H9 (cell line): ENCODE measurements around the gene CCDC12. TPM values are rescaled to one million over a fixed set of nuclear protein-coding genes. Genes with fewer than 3 reads are reported as not detected.
A peak's percentile ranks its signal among the peaks of the same experiment; 100 is the strongest.

Source experiments
- DNase-seq: peaks from one replicate; pipeline ENCODE4 v3.0.0-alpha.2; 2017
- H2AFZ ChIP-seq: one replicate; pipeline ENCODE4 v1.6.1; 2013; ENCODE audit warnings: mild to moderate bottlenecking, low read length, control low read depth, moderate library complexity
- H2AK5ac ChIP-seq: 2 replicates; pipeline ENCODE4 v1.6.1; 2013; ENCODE audit warnings: low read length, control low read depth, mixed read lengths; ENCODE audit not compliant: insufficient read length
- H2BK120ac ChIP-seq: one replicate; pipeline ENCODE4 v1.6.1; 2013; ENCODE audit warnings: low read depth, mild to moderate bottlenecking, low read length, control low read depth, inconsistent platforms; ENCODE audit not compliant: poor library complexity, severe bottlenecking
- H2BK12ac ChIP-seq: 2 replicates; pipeline ENCODE4 v1.6.1; 2013; ENCODE audit warnings: low read length, control low read depth, mixed read lengths, low read depth; ENCODE audit not compliant: insufficient read length
- H2BK15ac ChIP-seq: 2 replicates; pipeline ENCODE4 v1.6.1; 2013; ENCODE audit warnings: low read depth, low read length, control low read depth
- H2BK20ac ChIP-seq: one replicate; pipeline ENCODE4 v1.6.1; 2013; ENCODE audit warnings: low read depth, mild to moderate bottlenecking, low read length, control low read depth, inconsistent platforms; ENCODE audit not compliant: poor library complexity, severe bottlenecking
- H2BK5ac ChIP-seq: 2 replicates; pipeline ENCODE4 v1.6.1; 2013; ENCODE audit warnings: low read length, control low read depth, mixed read lengths; ENCODE audit not compliant: insufficient read length
- H3K14ac ChIP-seq: 2 replicates; pipeline ENCODE4 v1.6.1; 2013; ENCODE audit warnings: low read length, control low read depth; ENCODE audit not compliant: insufficient read depth
- H3K18ac ChIP-seq: 2 replicates; pipeline ENCODE4 v1.6.1; 2013; ENCODE audit warnings: low read depth, mild to moderate bottlenecking, mixed read lengths, low read length, control low read depth; ENCODE audit not compliant: insufficient read length
- H3K23ac ChIP-seq: 2 replicates; pipeline ENCODE4 v1.6.1; 2013; ENCODE audit warnings: low read length, control low read depth, mixed read lengths, low read depth; ENCODE audit not compliant: insufficient read length
- H3K23me2 ChIP-seq: 2 replicates; pipeline ENCODE4 v1.6.1; 2013; ENCODE audit warnings: low read depth, mild to moderate bottlenecking, mixed read lengths, low read length, control low read depth; ENCODE audit not compliant: insufficient read length, poor library complexity, severe bottlenecking
- H3K27ac ChIP-seq: 2 replicates; pipeline ENCODE4 v1.5.1; 2013; ENCODE audit warnings: low read length, control low read depth, mixed read lengths, low read depth; ENCODE audit not compliant: insufficient read length
- H3K27me3 ChIP-seq: 2 replicates; pipeline ENCODE4 v1.6.1; 2013; ENCODE audit warnings: low read length, control low read depth, inconsistent platforms; ENCODE audit not compliant: insufficient read depth
- H3K4ac ChIP-seq: 2 replicates; pipeline ENCODE4 v1.6.1; 2013; ENCODE audit warnings: low read depth, mild to moderate bottlenecking, control low read depth, inconsistent platforms, low read length, moderate library complexity
- H3K4me1 ChIP-seq: 2 replicates; pipeline ENCODE4 v1.6.1; 2013; ENCODE audit warnings: low read length, control low read depth, inconsistent platforms; ENCODE audit not compliant: insufficient read depth
- H3K4me2 ChIP-seq: 2 replicates; pipeline ENCODE4 v1.6.1; 2013; ENCODE audit warnings: low read length, control low read depth, mixed read lengths; ENCODE audit not compliant: insufficient read length, insufficient read depth
- H3K56ac ChIP-seq: 2 replicates; pipeline ENCODE4 v1.6.1; 2013; ENCODE audit warnings: low read depth, mild to moderate bottlenecking, mixed read lengths, low read length, control low read depth; ENCODE audit not compliant: insufficient read length
- H3K79me1 ChIP-seq: 2 replicates; pipeline ENCODE4 v1.6.1; 2013; ENCODE audit warnings: low read depth, mild to moderate bottlenecking, moderate library complexity, low read length, control low read depth, inconsistent platforms; ENCODE audit not compliant: insufficient read depth, poor library complexity, severe bottlenecking
- H3K79me2 ChIP-seq: 2 replicates; pipeline ENCODE4 v1.6.1; 2013; ENCODE audit warnings: low read length, control low read depth, inconsistent platforms; ENCODE audit not compliant: insufficient read depth
- H3K9ac ChIP-seq: 2 replicates; pipeline ENCODE4 v1.6.1; 2013; ENCODE audit warnings: low read length, control low read depth, mixed read lengths; ENCODE audit not compliant: insufficient read length; ENCODE audit errors: extremely low read depth
- H3K9me3 ChIP-seq: one replicate; pipeline ENCODE4 v1.6.1; 2013; ENCODE audit warnings: low read depth, low read length, inconsistent platforms; ENCODE audit not compliant: control insufficient read depth
- H3T11ph ChIP-seq: one replicate; pipeline ENCODE4 v1.6.1; 2013; ENCODE audit warnings: mild to moderate bottlenecking, low read length, control low read depth, inconsistent platforms
- H4K20me1 ChIP-seq: one replicate; pipeline ENCODE4 v1.6.1; 2013; ENCODE audit not compliant: control insufficient read depth, insufficient read length, insufficient read depth
- H4K5ac ChIP-seq: 2 replicates; pipeline ENCODE4 v1.6.1; 2013; ENCODE audit warnings: low read depth, mild to moderate bottlenecking, mixed read lengths, low read length, control low read depth; ENCODE audit not compliant: insufficient read length
- H4K8ac ChIP-seq: replicated peaks from 2 replicates; pipeline ENCODE4 v1.6.1; 2013; ENCODE audit warnings: low read length, control low read depth, mixed read lengths, low read depth; ENCODE audit not compliant: insufficient read length
- H4K91ac ChIP-seq: 2 replicates; pipeline ENCODE4 v1.6.1; 2013; ENCODE audit warnings: low read depth, mild to moderate bottlenecking, moderate library complexity, mixed read lengths, low read length, control low read depth; ENCODE audit not compliant: insufficient read length
- H3K27ac Mint-ChIP-seq, 3 experiments: 2 replicates in 2 of 3; 3 replicates in 1 of 3; pipeline ENCODE4 v1.8.0; 2020 to 2021; ENCODE audit warnings: mixed read lengths in 3 of 3, mild to moderate bottlenecking in 1 of 3, moderate library complexity in 1 of 3
- H3K27me3 Mint-ChIP-seq: 2 replicates; pipeline ENCODE4 v1.8.0; 2021; ENCODE audit warnings: low read depth, mild to moderate bottlenecking, moderate library complexity, mixed read lengths
- H3K36me3 Mint-ChIP-seq, 3 experiments: 2 replicates in 2 of 3; 3 replicates in 1 of 3; pipeline ENCODE4 v1.8.0; 2020 to 2021; ENCODE audit warnings: low read depth in 3 of 3, mixed read lengths in 3 of 3; ENCODE audit not compliant: insufficient read depth in 1 of 3
- H3K4me1 Mint-ChIP-seq, 2 experiments: 2 replicates each; pipeline ENCODE4 v1.8.0; 2020; ENCODE audit warnings: mixed read lengths in 2 of 2
- H3K4me3 Mint-ChIP-seq, 2 experiments: 2 replicates in 1 of 2; 3 replicates in 1 of 2; pipeline ENCODE4 v1.8.0; 2020 to 2021; ENCODE audit warnings: mild to moderate bottlenecking in 2 of 2, mixed read lengths in 2 of 2, moderate library complexity in 1 of 2
- H3K9me3 Mint-ChIP-seq, 2 experiments: 2 replicates in 1 of 2; 3 replicates in 1 of 2; pipeline ENCODE4 v1.8.0; 2020; ENCODE audit warnings: mild to moderate bottlenecking in 2 of 2, mixed read lengths in 2 of 2, moderate library complexity in 1 of 2
- WGBS: extraction: QIAGEN DNeasy Blood & Tissue Kit; methylation state at CpG from one replicate; pipeline ENCODE4 v1.1.7; 2013; ENCODE audit warnings: missing lambda C conversion rate, low lambda C conversion rate, mixed read lengths; ENCODE audit not compliant: insufficient read length; ENCODE audit errors: extremely low coverage; 5-methylcytosine and 5-hydroxymethylcytosine counted together
- total RNA-seq: library from RNA; stranded (reverse); gene quantifications from 2 replicates; pipeline ENCODE4 v1.2.1, GENCODE V29; 2021
- TF ChIP-seq, protein P1 (sequence below): fragments of 200-600 bp; sonication (generic); conservative IDR thresholded peaks from 3 replicates; pipeline ENCODE4 v1.8.0; 2021; ENCODE audit warnings: antibody characterized with exemption, mild to moderate bottlenecking

Gene CCDC12
- total RNA-seq, 1 experiment from 2014 or later: 54.0 TPM

DNA sequence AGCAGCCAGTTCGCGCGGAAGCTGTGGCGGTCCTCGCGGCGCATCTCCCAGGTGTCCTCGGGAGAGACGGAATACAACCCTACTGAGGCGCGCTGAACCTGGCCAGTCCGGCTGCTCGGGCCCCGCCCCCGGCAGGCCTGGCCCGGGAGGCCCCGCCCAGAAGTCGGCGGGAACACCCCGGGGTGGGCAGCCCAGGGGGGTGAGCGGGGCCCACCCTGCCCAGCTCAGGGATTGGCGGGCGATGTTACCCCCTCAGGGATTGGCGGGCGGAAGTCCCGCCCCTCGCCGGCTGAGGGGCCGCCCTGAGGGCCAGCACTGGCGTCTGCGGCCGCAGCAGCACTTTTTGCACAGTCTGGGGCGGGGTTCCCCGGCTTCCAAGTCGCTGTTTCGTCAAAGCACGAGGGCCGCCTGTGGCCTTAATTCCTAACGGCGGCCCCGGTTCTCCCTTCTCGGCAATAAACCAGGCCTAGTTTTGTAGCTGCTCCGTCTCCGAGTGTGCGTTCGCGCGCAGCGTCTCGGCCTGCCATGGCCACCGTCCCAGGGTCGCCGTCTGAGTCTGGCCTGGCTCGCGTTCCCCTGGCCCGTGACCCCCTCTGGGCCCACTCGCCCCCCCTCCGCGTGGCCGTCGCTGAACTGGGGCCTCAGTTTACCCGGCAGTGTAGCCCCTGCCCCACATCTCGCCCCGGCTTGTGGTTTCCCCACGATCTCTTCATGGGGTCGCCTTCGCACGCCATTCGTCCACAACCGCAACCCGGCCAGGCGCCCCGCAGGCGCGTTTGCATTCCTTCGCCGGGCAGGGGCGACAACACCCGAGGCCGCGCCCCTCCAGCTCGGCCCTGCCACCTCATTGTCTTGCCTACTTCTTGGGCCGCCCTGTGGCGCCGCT is 32.9 kb upstream of the CCDC12 start:
- WGBS: no CpG with 5 or more reads among the region's 85 CpGs
- Histone ChIP-seq H3K79me1 (no peaks in the 10 kb centered on the region), H4K91ac (peak overlapping the region; percentile 23), H2AFZ (no peak overlapping the region), H3K56ac (no peak overlapping the region), H2AK5ac (no peak overlapping the region), H2BK20ac (no peak overlapping the region), H3K4me2 (peak overlapping the region; percentile 28), H2BK15ac (no peak overlapping the region), H3K14ac (peak overlapping the region; percentile 99), H3K27ac (peak overlapping the region; percentile 29), H3K4me1 (no peaks in the 10 kb centered on the region), H4K20me1 (no peaks in the 10 kb centered on the region), H3K4ac (peak overlapping the region; percentile 88), H4K8ac (no peak overlapping the region), H3K9me3 (no peaks in the 10 kb centered on the region), H4K5ac (peak overlapping the region; percentile 30), H3T11ph (no peak overlapping the region), H3K23me2 (peaks cover 4% of the 10 kb centered on the region), H3K18ac (peak overlapping the region; percentile 98), H3K27me3 (no peaks in the 10 kb centered on the region), H2BK12ac (peak overlapping the region; percentile 36), H3K9ac (peak overlapping the region; percentile 79), H3K23ac (no peak overlapping the region), H2BK120ac (peak overlapping the region; percentile 71), H2BK5ac (no peak overlapping the region), H3K79me2 (no peaks in the 10 kb centered on the region)
- H3K36me3 Mint-ChIP-seq: peaks cover 14 to 23% (median 21%) of the 10 kb centered on the region in 3 experiments
- peak overlapping the region; percentile 98 to 99 (median 98); a peak in 6 of 7 replicates for H3K27ac Mint-ChIP-seq
- H3K4me3 Mint-ChIP-seq: peak overlapping the region; percentile 77 to 81
- peak; percentile 95 for DNase-seq
- TF ChIP-seq, protein P1, sequence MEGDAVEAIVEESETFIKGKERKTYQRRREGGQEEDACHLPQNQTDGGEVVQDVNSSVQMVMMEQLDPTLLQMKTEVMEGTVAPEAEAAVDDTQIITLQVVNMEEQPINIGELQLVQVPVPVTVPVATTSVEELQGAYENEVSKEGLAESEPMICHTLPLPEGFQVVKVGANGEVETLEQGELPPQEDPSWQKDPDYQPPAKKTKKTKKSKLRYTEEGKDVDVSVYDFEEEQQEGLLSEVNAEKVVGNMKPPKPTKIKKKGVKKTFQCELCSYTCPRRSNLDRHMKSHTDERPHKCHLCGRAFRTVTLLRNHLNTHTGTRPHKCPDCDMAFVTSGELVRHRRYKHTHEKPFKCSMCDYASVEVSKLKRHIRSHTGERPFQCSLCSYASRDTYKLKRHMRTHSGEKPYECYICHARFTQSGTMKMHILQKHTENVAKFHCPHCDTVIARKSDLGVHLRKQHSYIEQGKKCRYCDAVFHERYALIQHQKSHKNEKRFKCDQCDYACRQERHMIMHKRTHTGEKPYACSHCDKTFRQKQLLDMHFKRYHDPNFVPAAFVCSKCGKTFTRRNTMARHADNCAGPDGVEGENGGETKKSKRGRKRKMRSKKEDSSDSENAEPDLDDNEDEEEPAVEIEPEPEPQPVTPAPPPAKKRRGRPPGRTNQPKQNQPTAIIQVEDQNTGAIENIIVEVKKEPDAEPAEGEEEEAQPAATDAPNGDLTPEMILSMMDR: no peak; the same call in 2 of the 3 replicates
- no peaks in the 10 kb centered on the region for H3K27me3 Mint-ChIP-seq
- H3K9me3 Mint-ChIP-seq: no peaks in the 10 kb centered on the region
- peaks cover 16 to 18% of the 10 kb centered on the region in 2 experiments for H3K4me1 Mint-ChIP-seq
